ENCODE results near the gene DUSP1. TPM values are rescaled to one million over a fixed set of nuclear protein-coding genes. Genes with fewer than 3 reads are reported as not detected.
"Not testable (repeated sequence)": the region's sequence is repeated elsewhere in the genome, so short reads cannot be mapped to it uniquely, and the experiment has no call there.

DUSP1 gene
- total RNA-seq, 1 experiment from 2014 or later: 594 TPM

DNA sequence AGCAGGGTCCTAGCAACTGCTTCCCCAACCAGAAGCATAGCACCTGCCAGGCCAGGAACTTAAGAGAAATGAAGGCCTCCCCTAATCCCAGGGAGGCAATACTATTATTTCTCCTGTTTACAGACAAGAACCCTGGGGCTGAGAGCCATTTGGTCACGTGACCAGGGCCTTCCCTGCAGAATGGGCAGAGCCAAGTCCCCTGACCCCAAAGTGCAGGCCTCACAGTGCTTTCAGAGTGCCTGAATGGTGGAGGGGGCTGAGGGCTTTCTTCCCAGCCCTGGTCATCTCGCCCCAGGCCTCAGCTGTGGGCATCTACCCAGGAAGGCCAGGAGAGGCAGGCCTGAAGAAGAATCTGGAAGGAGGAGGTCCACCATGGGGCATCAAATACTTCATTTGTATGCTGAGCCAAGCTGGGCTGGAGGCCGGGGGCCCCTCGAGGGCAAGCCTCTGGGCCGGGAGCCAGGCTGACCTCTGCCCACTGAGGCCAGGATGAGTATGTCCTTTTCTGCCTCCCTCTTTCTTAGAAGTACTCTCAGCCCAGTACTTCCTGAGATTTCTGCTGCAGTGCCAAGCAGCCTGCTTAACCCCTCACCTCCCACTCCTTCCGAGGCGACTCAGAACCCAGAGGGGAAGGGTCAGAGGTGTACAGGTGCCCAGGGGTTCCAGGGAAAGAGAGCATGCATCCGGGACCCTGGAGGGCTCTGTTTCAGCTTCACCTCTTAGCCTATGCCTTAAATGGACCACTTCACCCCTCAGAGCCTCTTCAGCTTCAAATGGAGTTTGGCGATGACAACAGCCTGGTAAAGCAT is 18.9 kb upstream of the DUSP1 start:
- no peak for DNase-seq (ENCODE audit: unreplicated experiment)
- Mint-ChIP-seq H3K9me3 (ENCODE audit: unreplicated experiment) (no peaks in the 10 kb centered on the region), H3K36me3 (ENCODE audit: insufficient read depth, unreplicated experiment) (no peaks in the 10 kb centered on the region), H3K4me1 (ENCODE audit: insufficient read depth, unreplicated experiment) (peaks cover 11% of the 10 kb centered on the region), H3K4me3 (ENCODE audit: unreplicated experiment) (no peak overlapping the region), H3K27ac (ENCODE audit: low read depth, unreplicated experiment) (no peak overlapping the region), H3K27me3 (ENCODE audit: insufficient read depth, unreplicated experiment) (no peaks in the 10 kb centered on the region)
- ChIA-PET POLR2A (interaction anchor here (1.1 to 38.7 kb wide), 3 partner anchors 8 to 15 kb away, joined by 5 to 1263 read pairs (median 10); partner anchors contain the start of gene DUSP1), CTCF (interaction anchor here (0.8 to 1.2 kb wide), 2 partner anchors 16 to 75 kb away, joined by 3 to 5 read pairs; no protein-coding TSS in a partner anchor)
- BruUV-seq (replicated peaks): no TSS peak
- TF ChIP-seq, protein P1, sequence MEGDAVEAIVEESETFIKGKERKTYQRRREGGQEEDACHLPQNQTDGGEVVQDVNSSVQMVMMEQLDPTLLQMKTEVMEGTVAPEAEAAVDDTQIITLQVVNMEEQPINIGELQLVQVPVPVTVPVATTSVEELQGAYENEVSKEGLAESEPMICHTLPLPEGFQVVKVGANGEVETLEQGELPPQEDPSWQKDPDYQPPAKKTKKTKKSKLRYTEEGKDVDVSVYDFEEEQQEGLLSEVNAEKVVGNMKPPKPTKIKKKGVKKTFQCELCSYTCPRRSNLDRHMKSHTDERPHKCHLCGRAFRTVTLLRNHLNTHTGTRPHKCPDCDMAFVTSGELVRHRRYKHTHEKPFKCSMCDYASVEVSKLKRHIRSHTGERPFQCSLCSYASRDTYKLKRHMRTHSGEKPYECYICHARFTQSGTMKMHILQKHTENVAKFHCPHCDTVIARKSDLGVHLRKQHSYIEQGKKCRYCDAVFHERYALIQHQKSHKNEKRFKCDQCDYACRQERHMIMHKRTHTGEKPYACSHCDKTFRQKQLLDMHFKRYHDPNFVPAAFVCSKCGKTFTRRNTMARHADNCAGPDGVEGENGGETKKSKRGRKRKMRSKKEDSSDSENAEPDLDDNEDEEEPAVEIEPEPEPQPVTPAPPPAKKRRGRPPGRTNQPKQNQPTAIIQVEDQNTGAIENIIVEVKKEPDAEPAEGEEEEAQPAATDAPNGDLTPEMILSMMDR (IDR thresholded peaks at IDR 0.05; ENCODE audit: unreplicated experiment): no peak
- intact Hi-C loops (cut with micrococcal nuclease): no loop called here

- peaks cover 2% of the 10 kb centered on the region for H3K4me1 Mint-ChIP-seq (ENCODE audit: insufficient read depth, unreplicated experiment)
Measured at GRCh38 chr5:172788771-172789686, 18.0 kb upstream of the DUSP1 start.

GRCh38 chr5:172787538-172787937 is 16.5 kb upstream of the DUSP1 start:
- intact Hi-C loops (cut with micrococcal nuclease); H3K27ac Mint-ChIP-seq (ENCODE audit: low read depth, unreplicated experiment); DNase-seq (ENCODE audit: unreplicated experiment); H3K27me3 Mint-ChIP-seq (ENCODE audit: insufficient read depth, unreplicated experiment); H3K4me3 Mint-ChIP-seq (ENCODE audit: unreplicated experiment); BruUV-seq (replicated peaks); H3K4me1 Mint-ChIP-seq (ENCODE audit: insufficient read depth, unreplicated experiment); H3K9me3 Mint-ChIP-seq (ENCODE audit: unreplicated experiment); H3K36me3 Mint-ChIP-seq (ENCODE audit: insufficient read depth, unreplicated experiment): not testable (repeated sequence)
- POLR2A ChIA-PET: interaction anchor here (1.0 to 38.7 kb wide), 2 partner anchors 13 to 34 kb away, joined by 3 to 1263 read pairs; partner anchors contain the start of gene DUSP1
- CTCF ChIA-PET: interaction anchor here (0.7 to 1.2 kb wide), 2 partner anchors 85 to 327 kb away, joined by 3 read pairs; no protein-coding TSS in a partner anchor

More at GRCh38 chr5:172788771-172789686, 18.0 kb upstream of the DUSP1 start:
- CTCF ChIA-PET: interaction anchor here (0.6 to 0.8 kb wide), 4 partner anchors 8 to 1151 kb away, joined by 3 to 5 read pairs (median 4); no protein-coding TSS in a partner anchor
- TF ChIP-seq, protein P1 (IDR thresholded peaks at IDR 0.05; ENCODE audit: unreplicated experiment): no peak
- no peaks in the 10 kb centered on the region for H3K27me3 Mint-ChIP-seq (ENCODE audit: insufficient read depth, unreplicated experiment)
- H3K9me3 Mint-ChIP-seq (ENCODE audit: unreplicated experiment): no peaks in the 10 kb centered on the region
- no peak overlapping the region for H3K27ac Mint-ChIP-seq (ENCODE audit: low read depth, unreplicated experiment)
- POLR2A ChIA-PET: interaction anchor here (0.6 to 38.7 kb wide), 5 partner anchors 9 to 1656 kb away, joined by 3 to 1263 read pairs (median 5); partner anchors contain the start of gene DUSP1
- H3K36me3 Mint-ChIP-seq (ENCODE audit: insufficient read depth, unreplicated experiment): no peaks in the 10 kb centered on the region
- intact Hi-C loops (cut with micrococcal nuclease): no loop called here
- BruUV-seq (replicated peaks): no TSS peak
- H3K4me3 Mint-ChIP-seq (ENCODE audit: unreplicated experiment): no peak overlapping the region
- no peak for DNase-seq (ENCODE audit: unreplicated experiment)

DNA sequence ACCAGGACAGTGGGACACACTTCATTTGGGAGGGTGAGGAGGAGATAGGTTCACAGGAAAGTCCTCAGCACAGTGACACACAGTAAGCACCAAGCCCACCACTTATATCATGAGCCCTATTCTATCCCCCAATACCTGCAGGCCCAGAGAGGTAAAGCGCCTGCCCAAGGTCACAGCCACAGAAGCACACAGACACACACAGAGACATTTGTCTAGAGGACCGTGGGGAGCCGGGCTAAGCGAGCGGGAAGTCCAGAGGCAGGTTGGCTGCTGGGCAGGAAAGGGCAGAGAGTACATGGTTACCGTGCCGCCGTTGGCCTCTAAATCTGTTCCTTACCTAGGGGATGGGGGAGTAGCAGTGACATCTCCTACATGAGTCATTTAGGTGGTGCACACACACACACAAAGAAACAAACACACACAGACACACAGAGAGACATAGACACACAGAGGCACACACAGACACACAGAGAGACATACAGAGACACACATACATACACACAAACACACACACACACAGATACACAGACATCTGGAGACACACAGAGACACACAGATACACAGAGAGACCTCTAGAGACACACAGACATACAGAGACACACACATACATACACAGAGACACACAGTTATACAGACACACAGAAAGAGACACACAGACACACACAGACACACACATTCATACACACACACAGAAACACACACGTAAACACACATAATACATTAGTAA is 15.9 kb upstream of the DUSP1 start:
- Mint-ChIP-seq H3K4me1 (ENCODE audit: insufficient read depth, unreplicated experiment) (peaks cover 9% of the 10 kb centered on the region), H3K27ac (ENCODE audit: low read depth, unreplicated experiment) (no peak overlapping the region), H3K4me3 (ENCODE audit: unreplicated experiment) (no peak overlapping the region), H3K9me3 (ENCODE audit: unreplicated experiment) (no peaks in the 10 kb centered on the region), H3K27me3 (ENCODE audit: insufficient read depth, unreplicated experiment) (no peaks in the 10 kb centered on the region), H3K36me3 (ENCODE audit: insufficient read depth, unreplicated experiment) (no peaks in the 10 kb centered on the region)
- DNase-seq (ENCODE audit: unreplicated experiment): no peak
- intact Hi-C loops (cut with micrococcal nuclease): no loop called here
- TF ChIP-seq, protein P1 (IDR thresholded peaks at IDR 0.05; ENCODE audit: unreplicated experiment): no peak
- CTCF ChIA-PET: interaction anchor here (1.2 kb wide), 1 partner anchor 86 kb away, joined by 3 read pairs; no protein-coding TSS in a partner anchor
- POLR2A ChIA-PET: interaction anchor here (0.9 to 38.7 kb wide), 3 partner anchors 12 to 82 kb away, joined by 3 to 1263 read pairs (median 6); partner anchors contain the start of gene DUSP1
- BruUV-seq (replicated peaks): no TSS peak

Data from MCF 10A (cell line).